ENCODE results near the gene BRD9.

Gene BRD9

GRCh38 chr5:893137-893506, 521 bp upstream of the BRD9 start:
- peak overlapping the region; percentile 91 for H3K4me3 ChIP-seq (ENCODE audit: low read length)
- DNase-seq (ENCODE audit: low read depth) = no peak
- TF ChIP-seq CTCF (conservative IDR thresholded peaks at IDR 0.05; ENCODE audit: low read depth, low read length) = no peak

GRCh38 chr5:891837-892393, 686 bp downstream of the BRD9 start:
- no peak for TF ChIP-seq CTCF (conservative IDR thresholded peaks at IDR 0.05; ENCODE audit: low read depth, low read length)
- peak overlapping the region; percentile 91 for H3K4me3 ChIP-seq (ENCODE audit: low read length)
- DNase-seq (ENCODE audit: low read depth) = no peak

- DNase-seq (ENCODE audit: low read depth) = no peak
- H3K4me3 ChIP-seq (ENCODE audit: low read length) = peak overlapping the region; percentile 91
- no peak for TF ChIP-seq CTCF (conservative IDR thresholded peaks at IDR 0.05; ENCODE audit: low read depth, low read length)
Measured at GRCh38 chr5:891117-891836, 1.3 kb downstream of the BRD9 start.

- DNase-seq (ENCODE audit: low read depth) = no peak
- no peak overlapping the region for H3K4me3 ChIP-seq (ENCODE audit: low read length)
- no peak for TF ChIP-seq CTCF (conservative IDR thresholded peaks at IDR 0.05; ENCODE audit: low read depth, low read length)
Measured at GRCh38 chr5:889075-889710, 3.4 kb downstream of the BRD9 start.

- H3K4me3 ChIP-seq (ENCODE audit: low read length) = no peak overlapping the region
- TF ChIP-seq CTCF (conservative IDR thresholded peaks at IDR 0.05; ENCODE audit: low read depth, low read length) = no peak
- DNase-seq (ENCODE audit: low read depth) = no peak
Measured at GRCh38 chr5:888638-889035, 4.0 kb downstream of the BRD9 start.

- no peak overlapping the region for H3K4me3 ChIP-seq (ENCODE audit: low read length)
- no peak for TF ChIP-seq CTCF (conservative IDR thresholded peaks at IDR 0.05; ENCODE audit: low read depth, low read length)
- no peak for DNase-seq (ENCODE audit: low read depth)
Measured at GRCh38 chr5:887947-888637, 4.5 kb downstream of the BRD9 start.
